GM23338 (cell line): ENCODE data around the gene S100A16.

Source experiments
- EZH2 ChIP-seq: fragments of 200-600 bp; sonication (generic); IDR thresholded peaks from one replicate; pipeline ENCODE4 v1.8.0; 2017; ENCODE audit warnings: antibody characterized with exemption, mild to moderate bottlenecking, low read depth; ENCODE audit not compliant: unreplicated experiment
- JUNB ChIP-seq: IDR thresholded peaks from one replicate; pipeline ENCODE4 v1.6.1; 2016; ENCODE audit warnings: antibody characterized with exemption; ENCODE audit not compliant: unreplicated experiment
- POLR2AphosphoS5 ChIP-seq: IDR thresholded peaks from 2 replicates; pipeline ENCODE4 v1.6.1; 2016; ENCODE audit warnings: antibody characterized with exemption, low read depth
- STAT1 ChIP-seq: IDR thresholded peaks from one replicate; pipeline ENCODE4 v1.6.1; 2016; ENCODE audit warnings: antibody characterized with exemption; ENCODE audit not compliant: unreplicated experiment
- TF ChIP-seq, protein P1 (sequence below), 2 experiments: fragments of 200-600 bp in 1 of 2; sonication (generic) in 1 of 2; conservative IDR thresholded peaks; 2 replicates each; pipeline versions ENCODE4 v1.5.1 to v1.6.1; 2016 to 2017; ENCODE audit warnings: antibody characterized with exemption in 2 of 2, low read depth in 2 of 2, mild to moderate bottlenecking in 2 of 2, moderate library complexity in 1 of 2

DNA sequence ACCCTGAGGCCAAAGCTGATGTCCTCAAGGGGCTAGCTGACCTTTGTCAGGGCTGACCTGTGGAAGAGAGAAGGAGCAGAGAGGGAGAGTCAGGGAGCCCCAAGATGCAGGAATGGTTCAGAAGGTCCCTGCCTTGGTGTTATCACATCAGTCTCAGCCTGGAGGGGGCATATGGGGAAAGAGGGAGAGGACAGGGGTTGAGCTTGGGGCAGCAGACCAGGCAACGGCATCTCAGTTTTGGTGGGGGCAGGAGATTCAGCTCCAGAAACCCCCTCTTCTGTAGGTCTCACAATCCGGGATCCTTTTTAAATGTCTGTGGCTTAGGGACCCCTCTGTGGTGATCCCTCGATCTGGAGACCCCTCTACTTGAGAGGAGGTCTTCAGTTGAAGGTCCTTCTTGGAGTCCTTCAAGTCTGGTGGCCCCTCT is 13.6 kb upstream of the S100A16 start:
- no peak for TF ChIP-seq STAT1
- TF ChIP-seq, protein P1, sequence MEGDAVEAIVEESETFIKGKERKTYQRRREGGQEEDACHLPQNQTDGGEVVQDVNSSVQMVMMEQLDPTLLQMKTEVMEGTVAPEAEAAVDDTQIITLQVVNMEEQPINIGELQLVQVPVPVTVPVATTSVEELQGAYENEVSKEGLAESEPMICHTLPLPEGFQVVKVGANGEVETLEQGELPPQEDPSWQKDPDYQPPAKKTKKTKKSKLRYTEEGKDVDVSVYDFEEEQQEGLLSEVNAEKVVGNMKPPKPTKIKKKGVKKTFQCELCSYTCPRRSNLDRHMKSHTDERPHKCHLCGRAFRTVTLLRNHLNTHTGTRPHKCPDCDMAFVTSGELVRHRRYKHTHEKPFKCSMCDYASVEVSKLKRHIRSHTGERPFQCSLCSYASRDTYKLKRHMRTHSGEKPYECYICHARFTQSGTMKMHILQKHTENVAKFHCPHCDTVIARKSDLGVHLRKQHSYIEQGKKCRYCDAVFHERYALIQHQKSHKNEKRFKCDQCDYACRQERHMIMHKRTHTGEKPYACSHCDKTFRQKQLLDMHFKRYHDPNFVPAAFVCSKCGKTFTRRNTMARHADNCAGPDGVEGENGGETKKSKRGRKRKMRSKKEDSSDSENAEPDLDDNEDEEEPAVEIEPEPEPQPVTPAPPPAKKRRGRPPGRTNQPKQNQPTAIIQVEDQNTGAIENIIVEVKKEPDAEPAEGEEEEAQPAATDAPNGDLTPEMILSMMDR (conservative IDR thresholded peaks at IDR 0.05; ENCODE audit: low read depth in 2 of 2): no peak
- TF ChIP-seq EZH2: no peak
- TF ChIP-seq JUNB: no peak
- no peak for TF ChIP-seq POLR2AphosphoS5
